HuH-7.5 (cell line): ENCODE measurements around the gene SNX30.

Experiments used
- DNase-seq: peaks from one replicate; pipeline ENCODE4 v3.0.0; 2011; ENCODE audit warnings: low spot score

The SNX30 gene

GRCh38 chr9:112822618-112823017, 72.1 kb downstream of the SNX30 start:
- no peak for DNase-seq

- DNase-seq = no peak
Measured at GRCh38 chr9:112823257-112823656, 72.7 kb downstream of the SNX30 start.

GRCh38 chr9:112831281-112831851, 80.8 kb downstream of the SNX30 start:
- no peak for DNase-seq

GRCh38 chr9:112831969-112832368, 81.4 kb downstream of the SNX30 start:
- DNase-seq = no peak

- DNase-seq = no peak
Measured at GRCh38 chr9:112833081-112833480, 82.5 kb downstream of the SNX30 start.

GRCh38 chr9:112836394-112836793, 85.8 kb downstream of the SNX30 start:
- no peak for DNase-seq

GRCh38 chr9:112838342-112838741, 87.8 kb downstream of the SNX30 start:
- no peak for DNase-seq

- DNase-seq = no peak
Measured at GRCh38 chr9:112839331-112839730, 88.8 kb downstream of the SNX30 start.

GRCh38 chr9:112841261-112841660, 90.7 kb downstream of the SNX30 start:
- no peak for DNase-seq

- no peak for DNase-seq
Measured at GRCh38 chr9:112842555-112842954, 92.0 kb downstream of the SNX30 start.

- DNase-seq = peak; percentile 69
Measured at GRCh38 chr9:112844771-112845542, 94.4 kb downstream of the SNX30 start.

GRCh38 chr9:112846528-112847488, 96.2 kb downstream of the SNX30 start:
- no peak for DNase-seq

- DNase-seq = no peak
Measured at GRCh38 chr9:112848316-112849151, 98.0 kb downstream of the SNX30 start.

GRCh38 chr9:112849363-112849922, 98.9 kb downstream of the SNX30 start:
- DNase-seq = no peak

GRCh38 chr9:112850840-112851239, 100.3 kb downstream of the SNX30 start:
- DNase-seq = no peak

GRCh38 chr9:112852741-112853504, 102.4 kb downstream of the SNX30 start:
- DNase-seq = no peak

- DNase-seq = no peak
Measured at GRCh38 chr9:112853882-112854585, 103.5 kb downstream of the SNX30 start.

- DNase-seq = no peak
Measured at GRCh38 chr9:112854657-112855056, 104.1 kb downstream of the SNX30 start.

- DNase-seq = no peak
Measured at GRCh38 chr9:112856200-112856599, 105.6 kb downstream of the SNX30 start.

- DNase-seq = no peak
Measured at GRCh38 chr9:112856843-112857242, 106.3 kb downstream of the SNX30 start.
